Tibial artery (tissue), 4 donors: ENCODE data around the gene OR5AN1.
"Not testable (repeated sequence)": the region's sequence is repeated elsewhere in the genome, so short reads cannot be mapped to it uniquely, and the experiment has no call there.

Experiments
- DNase-seq, 2 donors: peaks; one replicate each; pipeline ENCODE4 v3.0.0-alpha.2; 2019
- H3K27ac ChIP-seq, 2 donors: fragments of 200-600 bp; sonication (generic) in 1 of 2; 1 replicate in 1 of 2; 2 replicates in 1 of 2; pipeline ENCODE4 v1.5.1; 2018 to 2019; ENCODE audit warnings: mild to moderate bottlenecking in 1 of 2
- H3K27me3 ChIP-seq, 2 donors: fragments of 200-600 bp; sonication (generic) in 1 of 2; one replicate each; pipeline versions ENCODE4 v1.5.1 to v1.6.0; 2016 to 2019
- H3K36me3 ChIP-seq, 3 donors: fragments of 200-600 bp; sonication (generic) in 2 of 3; one replicate each; pipeline ENCODE4 v1.5.1; 2016 to 2019; ENCODE audit warnings: mild to moderate bottlenecking in 2 of 3
- H3K4me1 ChIP-seq, 4 donors: fragments of 200-600 bp; sonication (generic) in 2 of 4; 1 replicate in 3 of 4; 2 replicates in 1 of 4; pipeline ENCODE4 v1.5.1; 2016 to 2019
- H3K4me3 ChIP-seq, 2 donors: fragments of 200-600 bp; sonication (generic) in 1 of 2; 1 replicate in 1 of 2; 2 replicates in 1 of 2; pipeline ENCODE4 v1.5.1; 2018 to 2019; ENCODE audit warnings: mild to moderate bottlenecking in 2 of 2
- H3K9me3 ChIP-seq, 3 donors: fragments of 200-600 bp; sonication (generic) in 1 of 3; one replicate each; pipeline ENCODE4 v1.5.1; 2016 to 2019
- CTCF ChIP-seq, 2 experiments: fragments of 200-600 bp in 1 of 2; fragments of 450-650 bp in 1 of 2; IDR thresholded peaks; one replicate each; pipeline ENCODE4 v1.5.1; 2017 to 2019; ENCODE audit warnings: antibody characterized with exemption in 2 of 2, mild to moderate bottlenecking in 1 of 2, moderate library complexity in 1 of 2
- intact Hi-C: fragments of 100-400 bp; cut with DNase I; formaldehyde crosslinking; loops from one replicate; pipeline ENCODE4 v1.15.0; 2023; ENCODE audit warnings: low total_unique reads

The OR5AN1 gene

GRCh38 chr11:59356561-59356960, 2.1 kb upstream of the OR5AN1 start:
- no peaks in the 10 kb centered on the region for H3K36me3 ChIP-seq
- H3K27ac ChIP-seq, result no peak overlapping the region
- no peaks in the 10 kb centered on the region for H3K27me3 ChIP-seq
- H3K9me3 ChIP-seq, result no peaks in the 10 kb centered on the region
- DNase-seq, result no peak
- TF ChIP-seq CTCF (IDR thresholded peaks at IDR 0.05), result no peak
- no peak overlapping the region for H3K4me3 ChIP-seq
- no peaks in the 10 kb centered on the region for H3K4me1 ChIP-seq
- intact Hi-C loops, result no loop called here

- DNase-seq, result no peak
- no peak for TF ChIP-seq CTCF (IDR thresholded peaks at IDR 0.05)
- Histone ChIP-seq H3K4me3 (no peak overlapping the region), H3K27me3 (no peaks in the 10 kb centered on the region), H3K9me3 (no peaks in the 10 kb centered on the region), H3K36me3 (no peaks in the 10 kb centered on the region), H3K27ac (no peak overlapping the region), H3K4me1 (no peaks in the 10 kb centered on the region)
- intact Hi-C loops, result no loop called here
Observed at GRCh38 chr11:59358020-59358419, 675 bp upstream of the OR5AN1 start.

GRCh38 chr11:59365232-59366018, 6.7 kb downstream of the OR5AN1 start:
- peaks cover 0 to under 1% (median 0%) of the 10 kb centered on the region in 3 donors for H3K9me3 ChIP-seq
- intact Hi-C loops, result no loop called here
- TF ChIP-seq CTCF (IDR thresholded peaks at IDR 0.05), result no peak
- H3K36me3 ChIP-seq, result no peaks in the 10 kb centered on the region
- no peaks in the 10 kb centered on the region for H3K4me1 ChIP-seq
- no peak for DNase-seq
- H3K27ac ChIP-seq, result no peak overlapping the region
- no peak overlapping the region for H3K4me3 ChIP-seq
- no peaks in the 10 kb centered on the region for H3K27me3 ChIP-seq

GRCh38 chr11:59368238-59369022, 9.7 kb downstream of the OR5AN1 start:
- Histone ChIP-seq H3K27ac (no peak overlapping the region), H3K4me1 (no peaks in the 10 kb centered on the region)

GRCh38 chr11:59372324-59372723, 13.6 kb downstream of the OR5AN1 start:
- H3K27me3 ChIP-seq, DNase-seq, H3K27ac ChIP-seq, H3K4me1 ChIP-seq, H3K36me3 ChIP-seq, intact Hi-C loops, H3K9me3 ChIP-seq, H3K4me3 ChIP-seq: not testable (repeated sequence)

More at GRCh38 chr11:59368238-59369022, 9.7 kb downstream of the OR5AN1 start:
- Histone ChIP-seq H3K4me3 (no peak overlapping the region), H3K27me3 (no peaks in the 10 kb centered on the region), H3K9me3 (peaks cover 0 to 3% (median 0%) of the 10 kb centered on the region in 3 donors), H3K36me3 (no peaks in the 10 kb centered on the region)
- intact Hi-C loops, result no loop called here
- peak in 1 of 2 donors; percentile 22 for DNase-seq
- no peak for TF ChIP-seq CTCF (IDR thresholded peaks at IDR 0.05)
